ENCODE measurements around the gene RBCK1. TPM values are rescaled to one million over a fixed set of nuclear protein-coding genes. Genes with fewer than 3 reads are reported as not detected.
A peak's percentile ranks its signal among the peaks of the same experiment; 100 is the strongest.
"Not testable (repeated sequence)": the region's sequence is repeated elsewhere in the genome, so short reads cannot be mapped to it uniquely, and the experiment has no call there.

Gene RBCK1
- total RNA-seq, 1 donor from 2014 or later, result 94.3 TPM

DNA sequence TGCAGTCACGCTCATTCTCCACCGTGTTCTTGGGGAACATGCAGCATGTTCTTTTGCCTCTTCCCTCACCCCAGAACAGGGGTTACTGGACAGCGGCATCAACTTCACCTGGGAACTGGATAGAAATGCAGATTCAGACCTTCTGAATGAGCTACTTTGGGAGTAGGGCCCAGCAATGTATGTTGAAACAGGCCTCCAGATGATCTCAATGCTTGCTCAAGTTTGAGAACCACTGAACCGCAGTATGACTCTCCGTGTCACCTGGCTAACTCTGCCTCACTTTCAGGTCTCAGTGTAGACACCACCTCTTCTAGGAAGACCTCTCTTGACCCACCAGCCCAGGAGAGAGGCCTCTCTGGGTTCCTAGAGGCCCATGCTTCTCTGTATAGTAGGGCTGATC, 22.7 kb upstream of the RBCK1 start:
- no peak for DNase-seq (ENCODE audit: low spot score)
- TF ChIP-seq, protein P1, sequence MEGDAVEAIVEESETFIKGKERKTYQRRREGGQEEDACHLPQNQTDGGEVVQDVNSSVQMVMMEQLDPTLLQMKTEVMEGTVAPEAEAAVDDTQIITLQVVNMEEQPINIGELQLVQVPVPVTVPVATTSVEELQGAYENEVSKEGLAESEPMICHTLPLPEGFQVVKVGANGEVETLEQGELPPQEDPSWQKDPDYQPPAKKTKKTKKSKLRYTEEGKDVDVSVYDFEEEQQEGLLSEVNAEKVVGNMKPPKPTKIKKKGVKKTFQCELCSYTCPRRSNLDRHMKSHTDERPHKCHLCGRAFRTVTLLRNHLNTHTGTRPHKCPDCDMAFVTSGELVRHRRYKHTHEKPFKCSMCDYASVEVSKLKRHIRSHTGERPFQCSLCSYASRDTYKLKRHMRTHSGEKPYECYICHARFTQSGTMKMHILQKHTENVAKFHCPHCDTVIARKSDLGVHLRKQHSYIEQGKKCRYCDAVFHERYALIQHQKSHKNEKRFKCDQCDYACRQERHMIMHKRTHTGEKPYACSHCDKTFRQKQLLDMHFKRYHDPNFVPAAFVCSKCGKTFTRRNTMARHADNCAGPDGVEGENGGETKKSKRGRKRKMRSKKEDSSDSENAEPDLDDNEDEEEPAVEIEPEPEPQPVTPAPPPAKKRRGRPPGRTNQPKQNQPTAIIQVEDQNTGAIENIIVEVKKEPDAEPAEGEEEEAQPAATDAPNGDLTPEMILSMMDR (IDR thresholded peaks at IDR 0.05), result no peak
- Mint-ChIP-seq H3K27me3 (ENCODE audit: low read depth) (no peaks in the 10 kb centered on the region), H3K4me1 (ENCODE audit: low read depth) (peaks cover 37% of the 10 kb centered on the region), H3K9me3 (ENCODE audit: low read depth) (no peaks in the 10 kb centered on the region), H3K27ac (ENCODE audit: unreplicated experiment) (peak overlapping the region; percentile 68), H3K36me3 (ENCODE audit: low read depth) (peaks cover 31% of the 10 kb centered on the region), H3K4me3 (ENCODE audit: unreplicated experiment) (no peak overlapping the region)

DNA sequence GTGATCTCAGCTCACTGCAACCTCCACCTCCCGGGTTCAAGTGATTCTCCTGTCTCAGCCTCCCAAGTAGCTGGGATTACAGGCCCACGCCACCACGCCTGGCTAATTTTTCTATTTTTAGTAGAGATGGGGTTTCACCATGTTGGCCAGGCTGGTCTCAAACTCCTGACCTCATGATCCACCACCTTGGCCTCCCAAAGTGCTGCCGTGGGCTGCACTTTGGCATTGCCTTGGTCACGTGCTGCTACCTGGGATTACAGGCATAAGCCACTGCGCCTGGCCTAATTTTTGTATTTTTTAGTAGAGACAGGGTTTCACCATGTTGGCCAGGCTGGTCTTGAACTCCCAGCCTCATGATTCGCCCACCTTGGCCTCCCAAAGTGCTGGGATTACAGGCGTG, 21.5 kb upstream of the RBCK1 start:
- DNase-seq (ENCODE audit: low spot score); H3K27ac Mint-ChIP-seq (ENCODE audit: unreplicated experiment); H3K27me3 Mint-ChIP-seq (ENCODE audit: low read depth); H3K9me3 Mint-ChIP-seq (ENCODE audit: low read depth); H3K4me3 Mint-ChIP-seq (ENCODE audit: unreplicated experiment): not testable (repeated sequence)
- Mint-ChIP-seq H3K4me1 (ENCODE audit: low read depth) (peaks cover 37% of the 10 kb centered on the region), H3K36me3 (ENCODE audit: low read depth) (peaks cover 36% of the 10 kb centered on the region)

DNA sequence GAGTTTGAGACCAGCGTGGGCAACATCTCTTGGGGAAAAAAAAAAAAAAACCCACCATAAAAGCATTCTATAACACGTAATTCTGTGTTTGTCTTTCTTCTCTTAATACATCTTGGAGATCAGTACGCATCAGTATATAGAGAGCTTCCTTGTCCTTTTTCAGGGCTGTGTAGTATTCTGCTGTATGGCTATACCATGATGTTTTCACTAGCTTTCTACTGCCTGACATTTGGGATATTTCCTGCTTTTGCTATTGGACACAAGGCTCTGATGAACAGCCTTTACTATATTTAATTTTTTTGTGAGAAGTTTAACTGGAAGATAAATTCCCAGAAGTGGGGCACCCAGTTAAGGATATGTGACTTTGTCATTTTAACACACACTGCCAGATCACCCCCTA, 20.6 kb upstream of the RBCK1 start:
- H3K4me3 Mint-ChIP-seq (ENCODE audit: unreplicated experiment), result peak overlapping the region; percentile 22
- TF ChIP-seq, protein P1 (IDR thresholded peaks at IDR 0.05), result no peak

DNA sequence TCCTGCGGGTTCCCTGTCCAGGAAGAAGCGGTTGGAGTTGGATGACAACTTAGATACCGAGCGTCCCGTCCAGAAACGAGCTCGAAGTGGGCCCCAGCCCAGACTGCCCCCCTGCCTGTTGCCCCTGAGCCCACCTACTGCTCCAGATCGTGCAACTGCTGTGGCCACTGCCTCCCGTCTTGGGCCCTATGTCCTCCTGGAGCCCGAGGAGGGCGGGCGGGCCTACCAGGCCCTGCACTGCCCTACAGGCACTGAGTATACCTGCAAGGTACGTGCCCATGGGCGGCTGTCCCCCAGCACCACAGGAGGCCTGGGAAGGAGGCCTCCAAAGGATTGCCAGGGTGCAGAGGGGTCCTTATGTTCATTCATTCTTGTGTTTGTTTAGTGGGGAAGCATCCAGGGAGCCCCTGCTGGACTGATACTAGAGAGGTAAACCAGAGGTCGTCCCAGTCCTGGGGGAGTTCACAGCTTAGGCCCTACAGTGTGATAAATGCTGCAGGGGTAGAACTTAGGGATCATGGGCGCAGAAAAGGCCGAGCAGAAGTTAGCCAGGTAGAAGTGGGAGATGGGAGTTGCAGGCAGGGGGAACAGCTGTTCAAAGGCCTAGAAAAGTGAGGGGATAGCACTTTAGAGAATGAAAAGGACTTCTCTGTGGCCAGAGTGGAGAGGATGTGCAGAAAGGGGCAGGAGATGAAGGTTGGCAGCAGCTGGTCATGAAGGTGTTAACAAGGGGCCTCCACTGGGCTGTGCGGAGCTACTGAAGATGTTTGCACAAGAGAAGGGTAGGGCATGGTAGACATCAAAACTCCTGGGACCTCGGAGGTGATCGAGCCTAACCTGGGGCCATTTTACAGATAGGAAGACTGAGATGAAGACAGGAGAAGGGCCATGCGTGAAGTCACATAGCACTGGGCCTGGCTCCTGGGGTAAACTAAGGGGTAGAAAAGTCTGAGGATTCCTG, 19.8 kb upstream of the RBCK1 start:
- TF ChIP-seq, protein P1 (IDR thresholded peaks at IDR 0.05), result no peak
- Mint-ChIP-seq H3K9me3 (ENCODE audit: low read depth) (no peaks in the 10 kb centered on the region), H3K4me1 (ENCODE audit: low read depth) (peaks cover 24% of the 10 kb centered on the region), H3K27me3 (ENCODE audit: low read depth) (no peaks in the 10 kb centered on the region), H3K27ac (ENCODE audit: unreplicated experiment) (peak overlapping the region; percentile 50), H3K36me3 (ENCODE audit: low read depth) (peaks cover 45% of the 10 kb centered on the region), H3K4me3 (ENCODE audit: unreplicated experiment) (no peak overlapping the region)
- DNase-seq (ENCODE audit: low spot score), result no peak

More for the DNA sequence above, 20.6 kb upstream of the RBCK1 start:
- H3K9me3 Mint-ChIP-seq (ENCODE audit: low read depth), result no peaks in the 10 kb centered on the region
- H3K27me3 Mint-ChIP-seq (ENCODE audit: low read depth), result no peaks in the 10 kb centered on the region
- H3K4me1 Mint-ChIP-seq (ENCODE audit: low read depth), result peaks cover 31% of the 10 kb centered on the region
- H3K27ac Mint-ChIP-seq (ENCODE audit: unreplicated experiment), result peak overlapping the region; percentile 49
- DNase-seq (ENCODE audit: low spot score), result no peak
- H3K36me3 Mint-ChIP-seq (ENCODE audit: low read depth), result peaks cover 40% of the 10 kb centered on the region

DNA sequence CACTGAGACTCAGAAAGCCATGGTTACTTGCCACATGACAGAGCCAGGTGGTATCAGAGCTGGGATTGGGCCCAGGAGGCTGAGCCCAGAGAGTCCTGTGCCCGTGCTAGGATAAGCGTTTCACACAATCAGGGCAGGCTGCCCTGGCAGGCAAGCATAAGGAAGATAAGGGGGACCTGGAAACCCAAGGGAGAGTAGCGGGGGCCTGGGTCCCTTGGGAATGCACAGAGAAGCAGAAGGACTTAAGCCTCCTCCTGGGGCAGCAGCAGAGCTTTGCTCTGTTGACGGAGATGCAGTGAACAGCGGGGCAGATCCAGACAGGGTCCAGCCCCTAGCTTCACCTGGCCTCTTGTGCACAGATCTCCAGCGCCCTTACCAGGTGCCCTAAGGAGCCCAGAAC, 18.9 kb upstream of the RBCK1 start:
- Mint-ChIP-seq H3K36me3 (ENCODE audit: low read depth) (peaks cover 50% of the 10 kb centered on the region), H3K9me3 (ENCODE audit: low read depth) (no peaks in the 10 kb centered on the region), H3K4me3 (ENCODE audit: unreplicated experiment) (no peak overlapping the region), H3K27me3 (ENCODE audit: low read depth) (no peaks in the 10 kb centered on the region), H3K4me1 (ENCODE audit: low read depth) (peaks cover 15% of the 10 kb centered on the region), H3K27ac (ENCODE audit: unreplicated experiment) (peak overlapping the region; percentile 45)
- TF ChIP-seq, protein P1 (IDR thresholded peaks at IDR 0.05), result no peak
- DNase-seq (ENCODE audit: low spot score), result no peak
